Femur (tissue), 1 donor: ENCODE data around the gene ZFHX3.

Source experiments
- DNase-seq: peaks from one replicate; pipeline ENCODE4 v3.0.0-alpha.2; 2017

ZFHX3 gene

DNA sequence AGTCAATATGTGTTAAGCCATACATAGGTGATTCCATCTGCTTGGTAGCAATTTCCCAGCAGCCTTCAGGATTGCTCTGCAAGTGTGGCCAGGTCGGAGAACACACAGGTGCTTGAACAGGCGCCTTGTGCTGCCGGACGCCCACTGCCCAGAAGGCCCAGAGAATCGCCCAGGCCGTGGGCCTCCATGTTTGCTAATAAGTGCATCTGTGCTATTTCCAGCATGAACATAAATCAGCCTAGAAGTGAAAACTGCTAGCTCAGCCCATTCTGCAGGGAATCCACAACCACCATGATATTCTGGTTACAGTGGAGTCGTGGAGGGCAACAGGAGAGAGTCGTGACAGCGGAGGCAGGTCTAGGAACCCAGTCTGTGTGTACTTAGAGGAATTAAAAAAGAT is 78.1 kb downstream of the ZFHX3 start:
- no peak for DNase-seq

DNA sequence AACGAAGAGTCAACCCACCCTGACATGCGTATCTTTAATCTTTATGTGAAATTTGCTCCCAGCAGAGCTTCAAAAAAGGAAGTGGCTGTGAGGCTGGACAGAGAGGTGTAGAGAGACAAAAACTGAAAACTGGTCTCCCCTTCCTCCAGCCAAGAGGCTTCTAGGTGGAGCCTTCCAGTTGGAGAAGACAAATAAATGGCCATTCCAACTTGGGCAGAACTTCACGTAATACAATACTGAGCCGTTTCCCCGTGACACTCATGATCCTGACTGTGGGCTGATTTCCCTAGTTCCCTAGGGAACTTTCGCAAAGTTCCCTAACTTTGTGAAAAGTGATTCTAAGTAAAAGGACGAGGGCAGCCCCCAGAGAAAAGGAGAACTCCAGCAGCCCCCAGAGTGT is 78.8 kb downstream of the ZFHX3 start:
- DNase-seq, result no peak

DNA sequence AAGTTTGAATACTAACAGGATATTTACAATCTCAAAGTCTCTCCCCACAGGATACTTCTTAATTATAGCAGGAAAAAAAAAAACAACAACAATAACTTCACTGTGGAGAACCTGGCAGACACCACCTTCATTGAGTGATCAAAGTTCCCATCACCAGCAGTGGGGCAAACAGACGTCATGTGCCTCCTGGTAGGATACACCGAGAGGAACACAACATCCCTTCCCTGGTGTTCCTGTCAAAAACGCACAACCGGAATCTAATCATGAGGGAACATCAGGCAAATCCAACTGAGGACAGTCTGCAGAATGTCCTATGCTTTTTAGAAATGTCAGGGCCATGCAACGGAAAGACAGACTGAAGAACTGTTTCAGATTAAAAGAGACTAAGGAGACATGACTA is 80.0 kb downstream of the ZFHX3 start:
- DNase-seq, result no peak

DNA sequence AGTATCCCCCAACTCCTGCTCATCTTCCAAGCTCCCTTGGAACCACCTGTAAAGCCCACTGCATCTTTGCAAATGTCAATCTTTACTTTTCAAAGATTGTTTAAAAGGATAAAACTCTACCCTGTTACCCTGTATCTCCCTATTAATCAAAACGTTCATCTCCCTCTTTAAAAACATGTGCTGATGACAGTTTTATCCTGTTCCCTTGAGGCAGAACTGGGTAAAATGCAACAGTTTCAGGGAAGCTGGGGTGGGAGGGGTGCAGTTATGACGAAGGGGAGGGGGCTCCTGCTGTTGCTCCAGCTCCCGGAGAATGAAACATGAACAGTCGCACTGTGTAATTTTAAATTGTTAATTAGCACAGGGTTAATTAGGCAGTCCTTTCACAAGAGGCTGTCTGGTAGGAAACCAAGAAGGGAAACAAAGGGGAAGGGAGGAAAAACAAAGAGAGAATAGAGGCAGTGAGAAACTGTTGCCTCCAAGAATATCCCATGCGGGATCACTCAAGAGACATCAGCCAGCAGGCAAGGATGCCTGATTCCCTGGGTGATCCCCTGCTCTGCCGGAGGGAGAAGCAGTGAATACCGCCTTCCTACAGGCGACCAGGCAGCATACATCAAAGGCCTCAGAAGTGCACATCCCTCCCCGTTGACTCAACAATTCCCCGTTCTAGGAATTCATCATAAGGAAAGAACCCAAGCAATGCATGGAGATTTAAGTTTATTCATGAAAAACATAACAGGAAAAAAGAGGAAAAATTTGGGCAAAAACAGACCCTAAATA is 84.2 kb downstream of the ZFHX3 start:
- DNase-seq, result no peak

DNA sequence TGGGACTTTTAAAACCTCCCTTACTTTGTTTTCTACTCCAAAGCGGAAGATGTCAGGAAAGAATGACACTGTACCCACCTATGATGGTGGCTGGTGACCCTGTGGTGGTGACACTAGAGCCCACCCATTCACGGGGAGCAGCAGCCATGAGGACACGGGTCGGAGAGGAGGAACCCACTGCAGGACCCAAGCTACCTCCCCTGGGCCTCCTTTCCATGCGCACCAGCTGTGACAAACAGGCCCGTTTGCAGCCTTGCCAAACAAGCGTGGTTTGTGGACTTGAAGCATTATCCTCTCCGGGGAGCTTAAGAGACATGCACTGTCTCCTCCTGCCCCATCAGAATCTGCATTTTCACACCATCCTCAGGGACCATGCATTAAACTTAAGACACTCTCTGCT is 85.6 kb downstream of the ZFHX3 start:
- no peak for DNase-seq

DNA sequence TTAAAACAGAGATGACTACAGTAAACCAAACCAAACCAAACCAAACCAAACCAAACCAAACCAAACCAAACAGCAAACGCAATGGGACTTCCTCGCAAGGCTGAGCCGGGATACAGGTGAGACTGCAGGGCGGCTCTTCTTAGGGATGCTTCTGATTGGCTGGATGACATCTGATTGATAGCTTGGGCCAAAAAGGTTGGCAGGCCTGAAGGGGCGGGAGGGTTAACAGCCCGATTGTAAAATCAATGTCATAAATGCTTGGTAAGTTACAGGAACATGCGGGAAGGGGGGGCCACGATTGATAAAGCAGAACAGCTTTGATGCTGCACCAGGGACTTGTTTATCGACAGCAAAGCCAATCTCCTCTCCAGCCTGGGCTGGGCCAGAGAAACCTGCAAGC is 86.1 kb downstream of the ZFHX3 start:
- no peak for DNase-seq

DNA sequence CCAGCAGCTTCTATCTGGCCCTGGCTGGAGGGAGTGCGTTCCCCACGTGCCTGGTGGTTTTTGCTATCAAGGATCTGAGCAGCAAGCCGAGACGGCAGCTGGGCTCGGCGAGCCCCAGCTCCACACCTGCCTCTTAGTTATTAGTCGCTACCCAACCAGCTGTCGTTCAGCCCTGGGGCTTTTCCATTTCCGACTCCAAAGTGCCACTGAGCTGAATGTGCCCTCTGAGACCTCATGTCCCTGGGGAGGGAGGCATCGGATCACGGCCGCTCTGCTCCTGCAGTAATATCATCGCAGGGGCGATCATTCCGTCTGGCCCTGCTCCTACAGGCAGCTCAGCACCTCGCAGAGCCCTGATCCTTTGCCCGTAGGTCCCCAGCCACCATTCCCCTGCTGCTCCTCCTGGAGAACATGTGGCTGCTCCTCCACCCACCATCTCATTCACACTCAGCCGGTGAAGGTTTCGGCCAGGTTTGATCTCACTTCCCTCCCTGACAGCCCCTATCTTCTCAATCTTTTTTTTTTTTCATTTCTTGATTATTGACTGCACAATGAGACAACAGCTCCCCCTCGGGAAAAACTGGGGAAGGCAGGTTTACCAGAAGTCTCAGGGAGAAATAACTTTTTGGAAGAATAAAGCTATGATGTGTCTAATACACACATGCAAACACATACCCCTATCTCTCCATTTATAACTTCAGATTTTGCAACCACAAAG is 86.7 kb downstream of the ZFHX3 start:
- peak; percentile 68 for DNase-seq

DNA sequence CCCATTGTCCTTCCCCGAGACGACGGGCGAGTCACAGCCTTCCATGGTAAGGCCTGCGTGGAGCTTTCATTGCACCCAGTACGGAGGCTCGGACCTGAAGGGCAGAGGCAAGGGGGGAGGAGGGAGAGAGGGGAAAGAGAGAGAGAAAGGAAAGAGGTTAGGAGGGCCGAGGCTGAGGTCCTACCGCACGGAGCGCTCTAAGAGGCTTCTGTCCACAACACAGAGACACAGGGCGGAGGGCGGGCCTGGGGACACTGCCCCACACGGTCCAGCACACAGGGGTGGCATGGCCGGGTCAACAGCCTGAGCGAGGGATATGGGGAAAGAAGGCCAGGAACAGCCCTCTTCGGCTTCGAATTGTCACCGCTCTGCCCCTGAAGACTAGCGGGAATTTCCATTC is 87.8 kb downstream of the ZFHX3 start:
- DNase-seq, result no peak

DNA sequence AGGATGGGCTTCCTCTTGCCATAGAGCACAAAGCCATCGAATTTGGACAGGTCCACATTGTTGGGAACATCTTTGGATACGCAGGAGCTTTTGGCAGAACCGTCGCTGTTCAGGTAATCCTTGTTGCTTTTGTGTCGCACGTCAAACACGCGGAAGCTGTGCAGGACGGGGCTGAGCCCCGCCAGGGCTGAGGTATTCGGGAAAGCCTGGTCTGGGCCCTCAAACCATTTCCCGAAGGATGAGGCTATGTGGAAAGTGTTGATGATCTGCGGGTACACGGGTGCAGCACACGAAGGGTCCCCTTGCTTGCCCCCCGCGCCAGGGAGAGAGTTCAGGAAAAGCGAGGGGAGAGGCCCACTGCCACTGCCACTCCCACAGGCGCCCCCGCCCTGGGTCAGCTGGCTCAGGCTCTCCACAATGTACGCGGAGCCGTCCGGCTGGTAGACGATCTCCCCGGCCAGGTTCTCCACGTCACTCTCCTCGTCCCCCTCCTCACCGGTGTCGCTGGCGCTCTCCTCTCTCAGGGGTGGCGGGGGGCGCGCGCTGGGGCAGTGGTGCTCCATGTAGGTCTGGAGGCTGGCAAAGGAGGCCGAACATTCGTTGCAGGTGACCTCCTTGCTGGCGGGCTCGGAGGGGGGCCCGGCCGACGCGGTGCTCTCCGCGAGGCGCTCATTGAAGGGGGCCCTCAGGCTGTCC is 88.5 kb downstream of the ZFHX3 start:
- no peak for DNase-seq

DNA sequence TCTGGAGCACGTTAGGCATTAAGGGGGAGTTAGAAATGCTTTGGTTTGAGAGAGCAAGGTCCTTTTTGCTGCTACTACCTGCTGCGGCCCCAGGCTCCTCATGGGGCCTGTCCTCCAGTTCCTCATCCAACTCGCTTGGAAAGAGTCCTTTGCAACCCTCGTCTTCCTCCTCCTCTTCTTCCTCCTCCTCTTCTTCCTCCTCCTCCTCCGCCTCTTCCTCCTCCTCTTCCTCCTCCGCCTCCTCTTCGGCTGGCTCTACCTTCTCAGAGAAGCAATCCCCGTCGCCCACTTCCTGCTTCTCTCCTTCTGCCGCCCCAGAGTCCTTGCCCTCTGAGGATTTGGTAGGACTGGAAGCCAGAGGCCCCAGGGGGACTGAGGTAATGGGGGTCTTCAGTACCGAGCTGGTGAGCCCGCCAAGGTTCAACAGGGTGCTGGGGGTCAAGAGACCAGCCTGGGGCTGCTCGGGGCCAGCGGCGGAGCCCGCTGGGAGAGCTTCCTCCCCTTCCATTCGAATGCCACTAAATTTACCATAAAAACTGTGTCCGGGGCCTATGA is 89.3 kb downstream of the ZFHX3 start:
- no peak for DNase-seq

DNA sequence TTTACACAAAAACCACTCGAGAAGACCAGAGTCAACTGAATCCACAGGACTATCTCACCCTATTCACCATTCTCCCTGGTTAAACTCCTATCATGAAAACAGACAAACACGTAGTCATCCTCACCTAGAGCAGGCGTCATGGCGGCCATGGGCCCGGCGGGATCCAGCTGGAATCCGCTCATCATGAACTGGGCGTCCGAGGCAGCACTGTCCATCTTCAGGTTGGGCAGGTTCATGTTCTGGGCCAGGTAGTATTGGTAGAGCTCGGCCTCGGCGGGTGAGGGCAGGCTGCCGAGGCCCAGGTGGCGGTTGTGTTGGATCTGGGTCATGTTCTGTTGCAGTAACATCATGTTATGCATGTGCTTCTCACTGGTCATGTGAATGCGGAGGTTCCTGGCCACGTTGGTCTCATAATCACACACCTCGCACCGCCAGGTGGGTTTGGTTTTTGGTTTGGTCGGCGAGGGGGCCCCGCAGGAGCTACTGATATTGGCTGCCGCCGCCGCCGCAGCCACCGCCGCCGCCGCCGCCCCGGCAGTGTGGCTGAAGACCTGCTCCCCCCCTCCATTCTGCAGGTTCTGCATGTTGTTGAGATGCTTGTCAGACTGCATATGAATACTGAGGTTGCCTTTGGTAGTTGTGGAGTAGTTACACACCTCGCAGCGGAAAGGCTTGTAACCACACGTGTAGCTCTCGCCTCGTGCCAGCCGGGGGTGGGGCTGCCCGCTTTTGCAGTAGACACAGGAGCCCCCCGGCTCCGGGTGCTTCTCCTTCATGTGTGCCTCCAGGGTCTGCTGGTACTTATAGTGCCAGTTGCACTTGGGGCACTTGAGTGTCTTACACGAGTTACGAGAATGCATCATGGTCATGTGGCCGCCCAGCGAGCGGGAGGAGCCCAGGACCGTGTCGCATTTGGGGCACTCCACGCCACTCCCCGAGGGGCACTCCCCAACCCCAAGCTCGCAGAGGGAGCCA is 90.3 kb downstream of the ZFHX3 start:
- no peak for DNase-seq

DNA sequence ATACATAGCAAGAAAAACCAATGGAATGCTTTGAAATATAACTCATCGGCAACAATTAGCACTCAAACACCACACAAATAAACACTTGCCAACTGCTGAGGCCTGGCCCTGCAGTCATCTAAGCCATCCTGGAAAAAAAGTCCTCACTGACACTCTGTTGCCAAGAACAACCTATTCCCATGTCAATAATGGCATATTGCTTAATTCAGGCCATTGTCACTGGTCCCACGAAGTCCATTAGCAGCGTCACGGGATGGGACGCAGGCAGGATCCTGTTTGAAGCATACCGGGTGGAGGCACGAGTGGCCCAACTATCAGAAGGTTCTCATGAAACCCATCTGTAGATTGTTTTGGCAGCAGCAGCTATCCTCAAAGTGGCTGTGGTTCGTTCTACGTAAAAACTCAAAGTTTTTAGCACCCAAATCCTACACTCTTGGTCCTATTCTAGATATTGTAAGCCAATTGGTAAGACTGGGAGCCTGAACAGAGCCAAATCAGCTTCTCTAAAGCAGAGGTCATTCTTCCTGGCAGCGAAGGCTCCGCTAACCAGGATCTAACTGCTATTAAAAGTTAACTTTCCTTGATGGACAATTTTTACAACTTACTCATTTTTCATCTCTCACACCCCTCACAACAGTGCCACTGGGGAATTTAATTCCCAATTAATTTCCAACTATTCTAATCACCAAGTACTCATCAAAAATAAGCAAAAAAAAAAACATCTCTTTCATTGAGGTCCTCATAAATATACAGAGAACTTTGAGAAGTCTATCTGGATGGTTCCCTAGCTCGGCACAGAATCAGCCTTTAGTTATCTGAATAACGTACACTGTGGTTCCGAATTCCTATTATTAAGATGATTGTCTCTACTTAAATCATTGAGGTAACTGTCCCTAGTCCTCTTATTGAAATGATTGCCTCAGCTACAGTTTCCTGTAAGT is 91.5 kb downstream of the ZFHX3 start:
- no peak for DNase-seq

DNA sequence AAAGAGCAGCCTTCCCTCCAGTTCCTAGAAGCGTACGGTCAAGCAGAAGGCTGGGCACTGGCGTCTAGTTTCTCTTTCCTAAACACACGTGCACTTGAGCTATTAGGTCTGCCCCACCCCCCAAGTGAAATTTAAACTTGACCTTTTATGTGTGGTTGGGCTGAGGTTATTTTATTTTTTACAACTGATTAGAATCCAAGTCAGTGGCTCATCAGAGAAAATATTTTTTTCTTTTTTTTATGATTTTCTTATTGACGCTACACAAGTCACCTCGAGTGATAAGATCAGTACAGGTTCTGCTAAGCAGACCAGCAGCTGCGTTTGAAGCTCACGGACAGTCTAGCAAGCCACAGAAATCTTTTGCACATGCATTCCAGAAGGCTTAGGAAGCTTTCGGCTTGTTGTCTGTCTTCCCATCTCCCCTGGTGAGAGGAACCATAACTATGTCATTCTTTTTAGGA is 95.1 kb downstream of the ZFHX3 start:
- no peak for DNase-seq

DNA sequence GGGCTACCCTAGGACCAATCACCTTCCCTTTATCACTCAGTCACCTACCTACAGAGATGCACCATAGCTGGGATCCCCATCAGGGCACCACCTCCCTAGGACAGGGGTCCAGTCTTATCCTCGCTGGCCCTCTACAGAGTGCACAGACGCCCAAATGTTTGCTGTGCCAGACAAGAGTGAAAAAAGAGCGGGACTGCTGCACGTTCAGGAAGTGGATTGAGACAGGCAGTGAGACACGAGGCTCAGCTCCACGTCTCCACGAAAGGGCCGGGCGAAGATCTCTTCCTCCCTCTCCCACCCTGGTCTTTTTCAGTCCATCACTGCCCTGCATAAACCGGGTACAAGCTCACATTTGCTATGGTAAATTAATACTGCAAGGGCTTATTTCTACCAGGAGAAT is 95.5 kb downstream of the ZFHX3 start:
- no peak for DNase-seq

DNA sequence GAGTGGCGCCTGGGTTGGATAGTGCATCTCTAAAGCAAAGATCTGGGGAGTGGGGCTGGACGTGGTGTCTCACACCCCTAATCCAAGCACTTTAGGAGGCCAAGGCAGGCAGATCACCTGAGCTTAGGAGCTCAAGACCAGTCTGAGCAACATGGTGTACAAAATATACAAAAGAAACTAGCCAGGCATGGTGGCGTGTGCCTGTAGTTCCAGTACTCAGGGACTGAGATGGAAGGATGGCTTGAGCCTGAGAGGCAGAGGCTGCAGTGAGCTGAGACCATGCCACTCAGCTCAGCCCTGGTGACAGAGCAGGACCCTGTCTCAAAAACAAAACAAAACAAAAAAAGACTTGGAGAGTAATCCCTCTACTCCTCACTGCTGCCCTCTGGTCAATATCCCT is 96.0 kb downstream of the ZFHX3 start:
- no peak for DNase-seq

DNA sequence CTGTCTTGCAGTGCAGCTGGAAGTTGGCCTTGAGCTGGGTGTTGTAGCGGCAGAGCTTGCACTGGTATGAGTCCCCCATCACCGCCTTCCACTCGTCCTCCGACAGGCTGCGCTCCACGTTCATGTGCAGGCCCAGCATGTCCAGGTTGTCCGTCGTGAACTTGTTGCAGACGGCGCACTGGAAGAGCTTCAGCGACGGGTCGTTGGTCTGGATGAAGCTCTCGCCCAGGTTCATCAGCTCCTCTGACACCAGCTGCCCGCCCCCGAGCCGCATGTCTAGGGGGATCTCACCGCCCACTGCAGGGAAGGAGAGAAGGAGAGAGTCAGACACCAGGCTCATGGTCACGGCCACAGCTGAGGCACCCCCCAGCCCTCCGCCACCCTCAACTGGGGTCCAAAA is 97.3 kb downstream of the ZFHX3 start:
- DNase-seq, result no peak

DNA sequence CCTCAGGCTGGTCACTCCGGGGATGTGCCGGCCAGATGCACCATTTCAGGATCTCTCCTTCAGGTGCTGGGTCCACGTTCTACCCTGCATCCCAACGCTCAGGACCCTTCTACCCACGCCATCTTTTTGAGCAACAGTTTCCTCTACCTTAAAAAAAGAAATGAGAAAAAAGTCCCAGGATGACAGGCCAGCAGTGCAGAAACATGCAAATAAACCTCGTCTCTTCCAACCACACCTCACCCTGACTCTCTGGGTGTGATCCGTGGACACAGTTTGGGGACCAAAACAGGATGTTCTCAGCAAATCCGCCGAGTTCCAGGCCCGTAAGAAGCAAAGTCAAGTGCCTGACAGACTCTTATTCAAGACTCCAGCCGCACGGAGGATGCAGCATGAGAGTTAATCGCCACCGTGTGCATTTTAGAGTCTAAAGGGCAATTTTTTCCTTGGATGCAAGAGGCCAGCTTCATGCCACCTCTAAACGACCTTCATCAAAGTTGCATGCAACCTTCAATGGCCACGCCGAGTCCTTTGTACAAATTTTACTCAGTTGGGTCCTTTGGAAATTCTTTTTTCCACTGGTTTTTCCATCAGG is 99.6 kb downstream of the ZFHX3 start:
- no peak for DNase-seq

DNA sequence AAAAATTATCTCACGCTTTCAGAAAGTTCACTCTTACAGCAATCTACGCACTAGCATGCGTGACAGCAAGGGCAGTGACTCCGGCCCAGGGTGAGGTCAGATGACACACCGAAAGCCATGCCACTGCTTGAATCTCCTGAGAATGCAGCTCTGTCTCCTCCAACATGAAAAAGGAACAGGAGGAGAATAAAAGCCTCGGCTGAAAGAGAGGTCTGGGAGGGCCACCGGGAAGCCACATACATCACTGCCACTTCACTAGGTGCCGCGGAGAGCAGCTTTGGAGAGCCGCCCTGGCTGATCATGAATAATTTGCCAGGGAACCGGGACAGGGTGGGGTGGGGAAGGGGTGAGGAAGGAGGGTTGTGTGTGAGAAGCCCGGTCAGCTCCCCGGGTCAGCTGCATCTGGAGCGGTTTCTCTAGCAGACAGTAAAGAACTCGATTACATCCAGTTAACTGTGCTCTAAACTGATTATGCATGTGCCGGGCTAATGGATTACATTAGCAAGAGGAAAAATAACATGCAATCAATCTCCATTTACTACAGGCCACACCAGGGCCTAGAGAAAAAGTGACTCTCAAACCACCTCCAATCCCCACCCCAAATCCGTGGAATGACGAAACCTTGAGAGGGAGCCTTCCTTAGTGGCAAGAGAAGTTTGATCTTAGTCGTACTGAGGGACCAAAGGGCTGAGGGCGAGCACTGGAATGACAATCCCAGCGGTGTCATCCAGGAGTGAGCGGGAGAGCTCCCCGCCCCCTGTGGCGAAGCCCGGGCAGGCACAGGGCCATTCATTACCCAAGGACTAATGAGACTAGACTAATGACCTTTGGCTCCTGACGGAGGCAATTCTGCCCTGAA is 100.3 kb downstream of the ZFHX3 start:
- DNase-seq, result no peak

DNA sequence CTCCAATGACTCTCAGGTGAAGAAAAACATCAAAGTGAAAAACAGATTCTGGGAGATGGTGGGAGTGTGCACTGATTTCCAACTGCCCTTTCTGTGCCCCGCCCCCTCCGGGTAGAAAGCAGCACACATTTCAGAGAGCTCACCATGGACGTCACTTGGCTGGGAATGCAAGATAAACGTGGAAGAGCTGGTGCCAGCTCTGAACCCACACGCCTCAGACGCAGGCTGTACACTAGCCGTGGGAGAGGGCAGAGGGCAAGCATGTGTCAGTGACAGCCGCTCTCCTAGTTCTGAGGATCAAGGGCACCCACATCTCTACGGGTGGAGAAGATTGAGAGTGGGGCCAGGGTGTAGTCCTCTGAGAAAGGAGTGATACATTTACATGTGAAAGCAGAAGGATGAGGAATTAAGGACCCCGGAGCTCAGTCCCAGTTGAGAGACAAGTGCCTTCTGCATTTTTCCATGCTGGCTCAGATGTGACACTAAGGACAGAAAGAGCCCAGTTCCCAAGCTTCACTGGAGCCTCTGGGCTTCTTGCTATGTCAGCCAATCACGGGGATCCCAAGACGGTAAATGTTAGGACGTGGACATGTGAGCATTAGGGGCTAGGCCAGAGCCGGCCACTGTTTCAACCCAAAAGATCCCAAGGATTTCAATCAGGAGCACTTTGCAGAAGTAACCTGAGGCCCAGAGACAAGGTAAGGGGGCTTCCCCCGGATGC is 101.3 kb downstream of the ZFHX3 start:
- DNase-seq, result no peak
